NCI-H1092 (cell line): ENCODE results near the gene SCN8A.

Experiments used
- DNase-seq: peaks from one replicate; lab custom pipeline; 2025; lab: John Stamatoyannopoulos, UW

Gene SCN8A

DNA sequence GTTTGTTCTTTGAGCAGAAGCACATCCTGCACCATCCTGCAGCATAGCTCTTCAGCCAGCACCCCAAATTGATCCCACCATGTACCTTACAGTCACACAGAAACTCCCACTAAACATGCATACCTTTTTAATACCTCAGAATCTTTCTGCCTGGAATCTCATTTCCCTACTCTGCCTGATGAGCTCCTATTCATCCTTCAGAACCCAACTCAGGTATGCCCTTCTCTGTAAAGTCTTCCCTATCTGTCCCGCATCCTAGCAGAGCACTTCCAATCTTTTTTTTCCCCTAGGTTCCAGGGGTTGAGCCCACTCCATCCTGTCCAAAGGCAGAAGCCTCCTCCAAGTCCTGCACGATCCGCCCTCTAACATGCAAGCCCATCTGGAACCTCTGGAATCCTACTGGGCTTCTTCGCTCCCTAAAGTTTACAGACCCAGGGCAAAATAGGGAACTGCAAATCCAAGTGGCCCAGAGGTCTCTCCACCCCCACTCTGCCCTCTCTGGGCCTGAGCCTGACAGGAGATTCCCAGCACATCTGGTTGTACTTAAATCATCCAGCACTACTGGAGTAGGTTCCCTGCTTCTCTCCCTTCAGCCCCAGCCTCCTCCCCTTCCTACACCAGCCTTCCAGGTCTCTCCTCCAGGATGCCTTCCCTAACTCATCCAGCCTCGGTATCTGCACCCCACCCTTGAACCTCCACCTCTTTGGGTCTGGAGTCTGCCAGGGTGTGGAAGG is 261.5 kb downstream of the SCN8A start:
- no peak for DNase-seq

DNA sequence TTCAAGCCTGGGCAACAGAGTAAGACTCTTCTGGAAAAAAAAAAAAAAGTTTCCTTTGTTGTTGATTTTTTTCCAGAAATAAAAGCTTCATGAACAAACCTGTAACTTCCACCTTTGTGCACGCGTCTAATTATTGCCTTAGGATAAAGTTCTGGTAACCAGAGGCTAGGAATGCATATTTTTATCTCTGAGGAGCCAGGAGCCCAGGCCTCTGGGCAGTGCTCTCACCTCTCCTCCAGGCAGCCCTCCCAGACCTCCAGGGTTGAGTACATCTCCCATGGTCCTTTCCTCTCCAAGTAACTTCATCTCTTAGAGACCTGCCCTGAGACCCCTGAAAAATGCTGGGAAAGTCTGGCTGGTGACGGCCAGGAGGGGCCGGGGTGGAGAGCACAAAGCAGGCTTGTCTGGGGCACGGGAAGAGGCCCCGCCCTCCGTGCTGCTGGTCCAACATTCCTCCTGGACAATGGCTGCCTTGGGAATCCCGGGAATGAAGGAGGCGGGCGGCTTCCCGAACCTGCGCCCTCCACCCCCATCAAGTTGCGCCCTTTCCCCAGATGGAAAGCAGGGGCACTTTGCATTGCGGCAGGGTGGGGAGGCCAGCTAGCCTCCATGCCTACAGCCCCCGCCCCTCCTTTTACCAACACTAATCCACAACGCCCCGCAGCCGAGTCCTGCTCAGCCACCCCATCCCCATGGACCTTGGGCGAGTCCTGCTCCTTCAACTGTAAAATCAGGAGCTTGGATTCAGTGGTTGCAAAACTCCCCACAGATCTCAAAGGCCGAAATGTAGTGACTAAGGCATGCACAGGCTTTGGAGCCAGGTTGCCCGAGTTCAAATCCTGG is 264.8 kb downstream of the SCN8A start:
- no peak for DNase-seq

DNA sequence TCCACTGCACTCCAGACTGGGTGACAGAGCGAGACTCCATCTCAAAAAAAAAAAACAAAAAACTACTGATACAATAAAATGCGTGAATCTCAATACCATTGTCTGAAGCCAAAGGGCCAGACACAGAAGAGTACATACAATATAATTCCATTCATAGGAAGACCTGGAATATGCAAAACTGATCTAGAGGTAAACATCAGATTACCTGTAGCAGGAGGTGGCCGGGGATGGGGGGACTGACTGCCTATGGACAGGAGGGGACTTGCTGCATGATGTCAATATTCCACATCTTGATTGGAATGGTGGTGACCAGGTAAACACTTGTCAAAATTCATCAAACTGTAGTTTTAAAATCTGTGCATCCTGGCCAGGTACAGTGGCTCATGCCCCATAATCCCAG is 270.0 kb downstream of the SCN8A start:
- DNase-seq, result no peak
